GM21447 (cell line): ENCODE measurements around the gene TET1.
"Not testable (repeated sequence)": the region's sequence is repeated elsewhere in the genome, so short reads cannot be mapped to it uniquely, and the experiment has no call there.

Experiments
- ATAC-seq: cut with Tn5 transposase; IDR thresholded peaks from one replicate; pipeline ENCODE4 v1.9.1; 2021; ENCODE audit not compliant: unreplicated experiment

Gene TET1

DNA sequence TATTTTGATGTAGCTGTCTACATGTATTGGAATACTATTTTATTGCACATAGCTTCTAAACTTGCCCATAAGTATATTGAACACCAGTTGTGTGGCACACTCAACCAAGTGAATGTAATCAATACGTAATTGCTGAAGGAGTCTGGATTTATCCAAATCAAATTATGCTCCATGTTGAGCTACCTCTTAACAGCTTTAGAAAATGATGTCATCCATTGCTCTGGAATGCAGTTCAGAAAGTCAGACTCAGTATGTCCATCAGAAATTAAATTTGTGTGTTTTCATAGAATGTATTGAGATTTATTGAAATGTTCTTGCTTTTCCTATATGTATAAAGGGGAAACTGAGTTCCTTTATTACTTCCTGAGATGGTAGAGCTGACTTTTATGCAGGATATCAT lies 135.9 kb downstream of the TET1 start:
- no peak for ATAC-seq

DNA sequence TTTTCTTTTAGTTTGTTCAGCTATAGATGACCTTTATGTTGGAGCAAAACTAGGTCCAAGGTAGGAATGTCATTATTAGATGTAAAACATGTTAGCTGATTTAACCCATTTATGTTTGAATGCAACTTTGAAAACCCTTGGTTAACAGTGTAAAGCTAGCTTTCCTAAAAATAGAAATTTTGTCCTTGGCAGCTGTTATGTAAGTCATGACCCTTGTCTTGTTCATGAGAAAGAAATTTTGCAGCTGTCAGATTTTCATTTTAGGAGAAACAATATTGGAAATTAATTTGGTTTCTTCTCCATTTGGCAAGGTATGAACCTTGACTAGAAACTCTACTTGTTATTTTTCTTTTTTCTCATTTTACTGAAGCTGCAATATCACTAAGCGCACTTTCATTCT lies 137.0 kb downstream of the TET1 start:
- ATAC-seq, result no peak

DNA sequence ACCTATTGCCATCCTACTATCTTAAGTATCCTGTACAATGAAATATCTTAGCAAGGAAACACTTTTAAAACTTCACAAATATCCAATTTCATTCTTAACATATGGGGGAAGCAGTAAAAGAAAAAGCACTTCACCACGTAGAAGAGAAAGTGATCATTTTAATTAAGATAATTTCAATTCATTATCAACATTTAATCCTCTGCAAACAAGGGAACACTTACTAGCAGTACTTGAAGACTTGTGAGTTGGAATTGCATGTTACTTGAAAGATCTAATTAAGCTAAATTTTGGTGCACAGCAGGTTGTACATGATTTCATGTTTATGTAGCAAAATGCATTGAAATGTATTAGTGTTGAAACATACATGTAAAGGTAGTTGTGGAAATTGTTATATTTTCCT lies 140.1 kb downstream of the TET1 start:
- ATAC-seq, result no peak

DNA sequence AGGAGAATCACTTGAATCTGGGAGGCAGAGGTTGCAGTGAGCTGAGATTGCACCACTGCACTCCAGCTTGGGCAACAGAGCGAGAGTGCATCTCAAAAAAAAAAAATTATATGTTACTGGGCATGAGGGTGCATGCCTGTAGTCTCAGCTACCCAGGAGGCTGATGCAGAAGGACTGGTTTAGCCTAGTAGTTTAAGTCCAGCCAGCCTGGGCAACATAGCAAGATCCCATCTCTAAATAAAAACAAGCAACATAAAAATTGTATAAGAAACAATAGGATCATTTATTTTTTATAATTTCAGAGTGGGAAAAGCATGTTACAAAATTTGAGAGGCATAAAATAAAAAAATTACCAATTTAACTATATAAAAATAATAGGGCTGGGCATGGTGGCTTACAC lies 145.4 kb downstream of the TET1 start:
- no peak for ATAC-seq

DNA sequence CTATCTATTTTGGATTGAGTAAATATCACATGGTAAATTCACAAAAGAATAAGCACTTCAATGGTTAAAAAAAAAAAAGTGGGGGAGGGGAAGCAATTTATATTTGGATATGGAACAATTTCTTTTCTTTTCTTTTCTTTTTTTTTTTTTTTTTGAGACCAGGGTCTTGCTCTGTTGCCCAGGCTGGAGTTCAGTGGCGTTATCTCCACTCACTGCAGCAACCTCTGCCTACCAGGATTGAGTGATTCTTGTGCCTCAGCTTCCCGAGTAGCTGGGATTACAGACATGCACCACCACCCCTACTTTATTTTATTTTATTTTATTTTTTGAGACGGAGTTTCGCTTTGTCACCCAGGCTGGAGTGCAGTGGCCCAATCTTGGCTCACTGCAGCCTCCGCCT lies 148.8 kb downstream of the TET1 start:
- ATAC-seq, result not testable (repeated sequence)

DNA sequence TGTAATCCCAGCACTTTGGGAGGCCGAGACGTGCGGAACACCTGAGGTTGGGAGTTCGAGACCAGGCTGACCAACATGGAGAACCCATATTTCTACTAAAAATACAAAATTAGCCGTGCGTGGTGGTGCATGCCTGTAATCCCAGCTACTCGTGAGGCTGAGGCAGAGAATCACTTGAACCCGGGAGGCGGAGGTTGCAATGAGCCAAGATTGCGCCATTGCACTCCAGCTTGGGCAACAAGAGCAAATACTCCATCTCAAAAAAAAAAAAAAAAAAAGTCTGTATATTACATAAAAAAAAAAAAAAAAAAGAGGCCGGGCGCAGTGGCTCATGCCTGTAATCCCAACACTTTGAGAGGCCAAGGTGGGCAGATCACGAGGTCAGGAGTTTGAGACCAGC lies 152.9 kb downstream of the TET1 start:
- not testable (repeated sequence) for ATAC-seq

DNA sequence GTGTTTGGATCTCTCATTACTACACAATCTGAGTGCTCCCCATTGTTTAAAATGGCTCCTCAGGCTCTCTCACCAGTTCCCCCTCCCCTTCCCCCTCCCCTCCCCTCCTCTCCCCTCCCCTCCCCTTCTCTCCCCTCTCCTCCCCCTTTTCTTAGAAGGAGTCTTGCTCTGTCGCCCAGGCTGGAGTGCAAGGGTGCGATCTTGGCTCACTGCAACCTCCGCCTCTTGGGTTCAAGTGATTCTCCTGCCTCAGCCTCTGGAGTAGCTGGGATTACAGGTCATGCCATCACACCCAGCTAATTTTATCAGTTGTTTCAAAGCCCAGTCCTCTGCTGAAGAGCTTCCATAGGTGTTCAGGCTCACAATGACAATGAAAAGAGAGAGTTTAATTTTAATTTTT lies 157.3 kb downstream of the TET1 start:
- no peak for ATAC-seq

DNA sequence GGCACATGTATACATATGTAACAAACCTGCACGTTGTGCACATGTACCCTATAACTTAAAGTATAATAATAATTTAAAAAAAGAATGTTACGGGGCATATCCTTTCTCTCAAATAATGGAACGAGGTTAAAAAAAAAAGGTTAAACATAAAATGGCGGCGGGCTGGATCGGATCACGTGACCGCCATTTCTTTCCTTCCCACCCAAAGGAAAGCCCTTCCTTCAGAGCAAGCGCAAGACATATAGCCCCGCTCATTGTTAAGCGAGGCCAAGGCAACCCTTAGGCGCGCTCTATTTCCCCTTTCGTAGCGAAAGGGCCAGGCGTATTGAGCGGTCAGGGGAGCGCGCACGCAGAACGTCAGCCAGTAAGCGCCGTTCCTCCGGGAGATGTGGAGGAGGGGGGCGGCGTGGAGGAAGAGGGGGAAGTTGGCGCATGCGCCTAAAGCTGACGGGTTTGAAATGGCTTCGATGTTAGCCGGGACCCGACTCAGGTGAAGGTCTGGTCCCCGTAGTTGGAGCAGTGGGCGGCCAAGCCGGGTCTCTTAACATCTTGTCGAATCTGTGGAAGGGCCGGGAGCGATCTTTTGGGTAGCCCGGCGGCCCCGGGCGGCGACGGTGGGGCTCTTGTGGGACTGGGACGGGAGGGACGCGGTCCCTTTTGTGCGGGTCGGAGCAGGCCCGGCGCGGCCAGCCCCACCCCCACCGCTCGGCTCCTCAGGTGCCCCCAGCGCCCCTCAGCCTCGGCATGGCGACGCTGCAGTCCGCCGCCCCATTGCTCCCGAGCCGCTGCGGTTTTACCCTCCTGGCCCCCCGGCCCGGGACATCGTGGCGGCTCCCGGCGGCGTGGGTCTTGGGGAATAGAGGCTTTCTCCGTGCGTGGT lies 160.9 kb downstream of the TET1 start, which contains the start of gene CCAR1:
Gene CCAR1 (plus strand): TSS at position 447 of the 880 bp plus-strand sequence. CDS start 1,266 bp downstream, outside the sequence.
- ATAC-seq, result peak; percentile 98

DNA sequence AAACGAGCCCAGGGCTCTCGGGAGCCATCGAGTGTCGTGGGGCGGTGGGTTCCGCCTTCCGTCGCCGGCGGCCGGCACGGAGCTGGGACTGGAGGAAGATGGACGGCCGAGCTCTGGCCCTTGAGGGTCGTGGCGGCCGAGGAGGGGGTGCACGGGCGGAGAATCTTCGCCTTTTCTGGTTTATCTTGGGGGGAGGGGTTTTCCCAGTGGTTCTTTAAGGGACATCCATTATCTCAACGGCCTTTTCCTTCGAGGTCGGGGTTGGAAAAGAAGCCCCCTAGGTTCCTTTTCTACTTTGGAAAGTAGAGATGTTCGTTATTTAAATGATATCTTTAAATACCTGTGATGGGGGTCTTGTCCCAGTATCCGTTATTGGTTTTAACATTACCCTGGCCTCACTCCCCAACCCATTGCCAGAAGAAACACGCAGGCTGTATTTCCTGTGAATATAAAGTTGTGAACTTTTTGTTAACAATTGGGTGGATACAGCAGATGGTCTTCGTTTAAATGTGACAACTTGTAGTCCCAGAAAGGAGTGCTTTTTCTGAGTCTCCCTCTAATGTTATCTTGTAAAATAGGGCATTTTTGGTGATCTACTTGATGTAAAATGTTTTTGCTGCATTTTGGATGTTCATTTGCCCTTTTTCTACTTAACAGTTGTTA lies 161.7 kb downstream of the TET1 start:
- ATAC-seq, result peak; percentile 20

DNA sequence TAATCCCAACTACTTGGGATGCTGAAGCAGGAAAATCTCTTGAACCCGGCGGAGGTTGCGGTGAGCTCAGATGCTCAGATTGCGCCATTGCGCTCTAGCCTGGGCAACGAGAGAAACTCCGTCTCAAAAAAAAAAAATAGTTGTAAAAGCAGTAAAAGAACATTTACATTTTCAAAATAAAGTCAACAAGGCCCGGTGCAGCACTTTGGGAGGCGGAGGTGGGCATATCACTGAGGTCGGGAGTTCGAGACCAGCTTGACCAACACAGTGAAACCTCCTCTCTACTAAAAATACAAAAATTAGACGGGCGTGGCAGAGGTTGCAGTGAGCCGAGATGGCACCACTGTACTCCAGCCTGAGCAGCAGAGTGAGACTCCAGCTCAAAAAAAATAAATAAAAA lies 164.9 kb downstream of the TET1 start:
- no peak for ATAC-seq

DNA sequence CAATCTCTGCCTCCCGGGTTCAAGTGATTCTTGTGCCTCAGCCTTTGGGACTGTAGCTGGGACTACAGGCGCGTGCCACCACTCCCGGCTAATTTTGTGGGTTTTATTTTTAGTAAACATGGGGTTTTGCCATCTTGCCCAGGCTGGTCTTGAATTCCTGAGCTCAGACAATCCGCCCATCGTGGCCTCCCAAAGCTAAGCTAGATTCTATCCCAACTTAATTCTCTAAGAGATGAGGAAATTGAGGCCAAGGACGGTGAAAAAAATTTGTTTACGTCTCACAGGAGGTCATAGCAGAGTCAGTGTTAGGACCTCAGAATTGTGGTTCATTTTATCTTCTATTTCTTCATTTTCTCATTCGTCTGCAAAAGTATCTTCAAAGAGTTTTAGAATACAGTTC lies 167.0 kb downstream of the TET1 start:
- ATAC-seq, result no peak

DNA sequence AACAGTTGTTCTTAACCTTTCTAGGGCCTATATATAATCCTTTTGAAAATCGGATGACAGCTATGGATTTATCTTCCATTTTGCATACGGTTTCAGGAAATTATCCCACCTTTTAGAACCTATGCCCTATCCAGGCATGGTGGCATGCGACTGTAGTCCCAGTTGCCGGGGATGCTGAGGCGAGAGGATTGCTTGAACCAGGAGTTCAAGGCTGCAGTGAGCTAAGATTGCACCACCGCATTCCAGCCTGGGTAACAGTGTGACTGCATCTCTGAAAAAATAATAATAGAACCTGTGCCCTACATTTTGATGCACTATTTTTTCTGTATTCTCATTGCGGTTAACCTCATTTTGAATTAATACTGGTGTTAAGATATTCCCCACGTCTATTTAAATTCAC lies 172.5 kb downstream of the TET1 start:
- ATAC-seq, result no peak

DNA sequence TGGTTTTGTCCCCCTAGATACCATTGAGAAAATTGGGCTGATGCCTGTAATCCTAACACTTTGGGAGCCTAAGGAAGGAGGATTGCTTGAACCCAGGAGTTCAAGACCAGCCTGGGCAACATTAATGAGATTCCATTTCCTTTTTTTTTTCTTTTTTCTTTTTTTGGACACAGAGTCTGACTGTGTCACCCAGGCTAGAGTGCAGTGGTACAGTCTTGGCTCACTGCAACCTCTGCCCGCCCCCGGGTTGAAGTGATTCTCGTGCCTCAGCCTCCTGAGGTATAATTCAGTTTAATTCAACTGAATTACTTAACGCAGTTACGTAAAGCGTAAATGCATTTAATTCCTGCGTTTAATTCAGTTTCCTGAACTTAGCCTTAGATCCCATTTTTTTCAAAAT lies 174.2 kb downstream of the TET1 start:
- no peak for ATAC-seq

DNA sequence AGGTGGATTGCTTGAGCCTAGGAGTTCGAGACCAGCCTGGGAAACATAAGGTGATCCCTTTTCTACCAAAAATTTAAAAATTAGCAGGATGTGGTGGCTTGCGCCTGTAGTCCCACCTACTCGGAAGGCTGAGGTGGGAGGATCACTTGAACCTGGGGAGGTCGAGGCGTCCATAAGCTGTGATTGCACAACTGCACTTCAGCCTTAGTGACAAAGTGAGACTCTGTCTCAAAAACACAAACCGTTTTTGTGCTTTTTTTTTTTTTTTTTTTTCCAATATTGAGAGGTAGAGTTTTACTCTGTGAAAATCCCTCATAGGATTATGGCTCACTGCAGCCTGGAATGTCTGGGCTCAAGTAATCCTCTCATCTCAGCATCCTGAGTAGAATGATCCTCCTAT lies 175.0 kb downstream of the TET1 start:
- no peak for ATAC-seq

DNA sequence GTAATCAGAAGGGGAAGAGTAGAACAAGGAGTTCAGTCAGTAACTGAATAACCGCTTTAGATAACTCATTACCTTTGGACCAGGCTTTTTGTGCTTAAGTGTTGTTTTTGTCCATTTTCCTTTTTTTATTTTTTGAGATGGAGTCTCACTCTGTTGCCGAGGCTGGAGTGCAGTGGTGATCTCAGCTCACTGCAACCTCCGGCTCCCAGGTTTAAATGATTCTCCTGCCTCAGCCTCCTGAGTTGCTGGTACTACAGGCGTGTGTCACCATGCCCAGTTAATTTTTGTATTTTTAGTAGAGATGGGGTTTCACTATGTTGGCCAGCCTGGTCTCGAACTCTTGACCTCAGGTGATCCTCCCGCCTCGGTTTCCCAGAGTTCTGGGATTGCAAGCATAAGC lies 175.6 kb downstream of the TET1 start:
- ATAC-seq, result not testable (repeated sequence)

DNA sequence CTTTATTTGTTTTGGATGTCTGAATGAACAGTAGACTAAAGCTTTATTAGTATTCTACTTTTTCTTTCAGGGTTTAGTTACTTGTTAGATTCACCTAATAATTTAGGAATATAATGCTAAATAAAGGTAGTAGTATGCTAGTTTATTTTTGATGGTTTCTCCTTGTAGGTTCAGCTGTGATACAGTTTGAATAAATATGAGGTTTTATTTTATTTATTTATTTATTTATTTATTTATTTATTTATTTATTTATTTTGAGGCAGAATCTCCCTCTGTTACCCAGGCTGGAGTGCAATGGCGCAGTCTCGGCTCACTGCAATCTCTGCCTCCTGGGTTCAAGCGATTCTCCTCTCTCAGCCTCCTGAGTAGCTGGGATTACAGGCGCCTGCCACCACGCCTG lies 180.5 kb downstream of the TET1 start:
- not testable (repeated sequence) for ATAC-seq

DNA sequence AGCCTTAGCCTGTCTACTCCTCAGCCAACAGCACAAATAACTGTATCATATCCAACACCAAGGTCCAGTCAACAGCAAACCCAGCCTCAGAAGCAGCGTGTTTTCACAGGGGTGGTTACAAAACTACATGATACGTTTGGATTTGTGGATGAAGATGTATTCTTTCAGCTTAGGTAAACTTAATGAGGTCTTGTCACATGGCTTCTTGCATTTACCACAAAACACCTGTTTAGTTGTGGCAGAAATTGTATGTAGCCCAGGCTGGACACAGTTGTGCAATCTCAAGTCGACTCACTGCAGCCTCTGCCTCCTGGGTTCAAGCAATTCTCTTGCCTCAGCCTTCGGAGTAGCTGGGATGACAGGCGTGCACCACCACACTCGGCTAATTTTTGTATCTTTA lies 182.3 kb downstream of the TET1 start:
- no peak for ATAC-seq
